Mesendoderm (in vitro differentiated cells): ENCODE data around the gene BIN1.

ENCODE experiments used
- DNase-seq: peaks from one replicate; pipeline ENCODE4 v3.0.0; 2013
- H2AK5ac ChIP-seq: 2 replicates; pipeline ENCODE4 v1.6.1; 2013; ENCODE audit warnings: low read length, inconsistent platforms
- H2BK120ac ChIP-seq: 2 replicates; pipeline ENCODE4 v1.6.1; 2013; ENCODE audit warnings: low read depth, mild to moderate bottlenecking, low read length, moderate library complexity, mixed read lengths
- H2BK15ac ChIP-seq: replicated peaks from 2 replicates; pipeline ENCODE4 v1.6.1; 2013; ENCODE audit warnings: low read depth, mild to moderate bottlenecking, moderate library complexity
- H2BK5ac ChIP-seq: 2 replicates; pipeline ENCODE4 v1.6.1; 2013; ENCODE audit warnings: low read length, inconsistent platforms
- H3K18ac ChIP-seq: 2 replicates; pipeline ENCODE4 v1.6.1; 2013; ENCODE audit warnings: mild to moderate bottlenecking, low read length, mixed read lengths
- H3K23ac ChIP-seq: one replicate; pipeline ENCODE4 v1.6.1; 2013; ENCODE audit warnings: low read length
- H3K27ac ChIP-seq: 2 replicates; pipeline ENCODE4 v1.5.1; 2013; ENCODE audit warnings: low read depth, mild to moderate bottlenecking, inconsistent platforms, low read length, moderate library complexity
- H3K27me3 ChIP-seq: 2 replicates; pipeline ENCODE4 v1.6.1; 2013; ENCODE audit warnings: low read length, control low read depth, mild to moderate bottlenecking, inconsistent platforms; ENCODE audit not compliant: insufficient read depth, poor library complexity
- H3K36me3 ChIP-seq: 2 replicates; pipeline ENCODE4 v1.6.1; 2013; ENCODE audit warnings: low read length, inconsistent platforms; ENCODE audit not compliant: control insufficient read depth, insufficient read depth
- H3K4ac ChIP-seq: one replicate; pipeline ENCODE4 v1.6.1; 2013; ENCODE audit warnings: low read depth, mild to moderate bottlenecking, low read length, moderate library complexity
- H3K4me1 ChIP-seq: 2 replicates; pipeline ENCODE4 v1.6.1; 2013; ENCODE audit warnings: low read depth, low read length, inconsistent platforms; ENCODE audit not compliant: control insufficient read depth
- H3K4me2 ChIP-seq: 2 replicates; pipeline ENCODE4 v1.6.1; 2013; ENCODE audit warnings: low read length
- H3K4me3 ChIP-seq: 2 replicates; pipeline ENCODE4 v1.5.1; 2013; ENCODE audit warnings: mild to moderate bottlenecking, low read length
- H3K56ac ChIP-seq: one replicate; pipeline ENCODE4 v1.6.1; 2013; ENCODE audit warnings: low read length
- H3K79me1 ChIP-seq: 2 replicates; pipeline ENCODE4 v1.6.1; 2013; ENCODE audit warnings: low read length, inconsistent platforms
- H3K79me2 ChIP-seq: 2 replicates; pipeline ENCODE4 v1.6.1; 2013; ENCODE audit warnings: mild to moderate bottlenecking, low read length; ENCODE audit not compliant: control insufficient read depth, insufficient read depth
- H3K9ac ChIP-seq: 2 replicates; pipeline ENCODE4 v1.6.1; 2013; ENCODE audit warnings: low read length, inconsistent platforms
- H4K5ac ChIP-seq: one replicate; pipeline ENCODE4 v1.6.1; 2013; ENCODE audit warnings: low read length
- H4K8ac ChIP-seq: one replicate; pipeline ENCODE4 v1.6.1; 2013; ENCODE audit warnings: low read depth, mild to moderate bottlenecking, control low read depth, low read length, moderate library complexity
- WGBS: extraction: QIAGEN DNeasy Blood & Tissue Kit; methylation state at CpG from one replicate; pipeline ENCODE4 v1.1.7; 2013; ENCODE audit warnings: low lambda C conversion rate, missing lambda C conversion rate; ENCODE audit not compliant: insufficient coverage; ENCODE audit errors: extremely low coverage; 5-methylcytosine and 5-hydroxymethylcytosine counted together

BIN1 gene

DNA sequence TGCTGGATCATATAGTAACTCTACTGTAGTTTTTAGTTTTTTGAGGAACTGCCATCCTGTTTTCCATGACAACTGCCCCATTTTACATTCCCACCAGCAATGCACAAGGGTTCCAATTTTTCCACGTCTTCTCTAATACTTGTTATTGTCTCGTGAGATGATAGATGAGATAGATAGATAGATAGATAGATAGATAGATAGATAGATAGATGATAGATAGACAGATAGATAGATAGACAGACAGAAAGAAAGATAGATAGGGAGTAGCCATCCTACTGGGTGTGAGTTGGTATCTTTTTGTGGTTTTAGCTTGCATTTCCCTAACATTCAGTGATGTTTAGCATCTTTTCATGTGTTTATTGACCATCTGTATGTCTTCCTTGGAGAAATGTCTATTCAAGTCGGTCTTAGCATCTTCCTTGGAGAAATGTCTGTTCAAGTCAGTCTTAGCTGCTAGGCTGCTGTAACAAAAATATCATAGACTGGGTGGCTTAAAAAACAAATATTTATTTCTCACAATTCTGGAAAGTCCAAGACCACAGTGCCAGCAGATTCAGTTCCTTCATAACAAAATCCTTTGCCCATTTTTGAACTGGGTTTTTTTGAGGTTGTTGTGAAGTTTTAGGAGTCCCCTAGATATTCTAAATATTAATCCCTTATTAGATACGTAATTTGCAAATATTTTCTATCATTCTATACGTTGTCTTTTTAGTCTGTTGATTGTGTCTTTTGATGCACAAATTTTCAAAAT, 98.5 kb downstream of the BIN1 start:
- H4K8ac ChIP-seq, result no peak overlapping the region
- no peaks in the 10 kb centered on the region for H3K4me1 ChIP-seq
- no peak overlapping the region for H2BK120ac ChIP-seq
- no peak overlapping the region for H3K27ac ChIP-seq
- H2AK5ac ChIP-seq, result no peak overlapping the region
- no peak overlapping the region for H4K5ac ChIP-seq
- no peaks in the 10 kb centered on the region for H3K36me3 ChIP-seq
- no peaks in the 10 kb centered on the region for H3K79me2 ChIP-seq
- WGBS, result no CpG with 5 or more reads among the region's 5 CpGs
- H3K23ac ChIP-seq, result no peak overlapping the region
- H3K4me2 ChIP-seq, result no peak overlapping the region
- H3K56ac ChIP-seq, result no peak overlapping the region
- no peak overlapping the region for H3K9ac ChIP-seq
- H3K4ac ChIP-seq, result no peak overlapping the region
- no peak overlapping the region for H2BK15ac ChIP-seq
- H3K79me1 ChIP-seq, result no peaks in the 10 kb centered on the region
- no peak overlapping the region for H3K4me3 ChIP-seq
- no peak overlapping the region for H3K18ac ChIP-seq
- no peak for DNase-seq
- peaks cover 2% of the 10 kb centered on the region for H3K27me3 ChIP-seq
- H2BK5ac ChIP-seq, result no peak overlapping the region

DNA sequence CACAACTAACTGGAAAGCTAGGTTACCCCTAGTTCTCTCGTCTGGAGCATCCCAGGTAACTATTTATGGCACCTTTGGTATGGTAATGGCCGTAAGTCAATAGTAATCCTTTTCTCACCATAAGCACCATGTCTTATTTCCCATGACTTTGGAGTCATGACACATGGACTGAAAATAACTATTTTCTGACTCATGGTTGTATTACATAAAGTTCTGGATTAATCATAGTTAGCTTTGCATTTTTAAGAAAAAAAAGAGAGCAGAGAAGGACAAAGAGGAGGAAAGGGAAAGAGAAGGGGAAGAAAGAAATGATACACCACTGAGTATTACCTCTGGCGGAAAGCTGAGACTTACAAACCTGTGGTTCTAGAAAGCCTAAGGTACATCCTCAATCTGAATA, 99.3 kb downstream of the BIN1 start:
- Histone ChIP-seq H2BK15ac (no peak overlapping the region), H3K4me1 (no peaks in the 10 kb centered on the region), H4K8ac (no peak overlapping the region), H3K4me3 (no peak overlapping the region), H3K4me2 (no peak overlapping the region), H2AK5ac (no peak overlapping the region), H3K27me3 (peaks cover 2% of the 10 kb centered on the region), H3K18ac (no peak overlapping the region), H3K56ac (no peak overlapping the region), H3K9ac (no peak overlapping the region), H3K36me3 (no peaks in the 10 kb centered on the region), H2BK120ac (no peak overlapping the region), H3K79me1 (no peaks in the 10 kb centered on the region), H3K23ac (no peak overlapping the region), H3K27ac (no peak overlapping the region), H3K4ac (no peak overlapping the region), H2BK5ac (no peak overlapping the region), H4K5ac (no peak overlapping the region), H3K79me2 (no peaks in the 10 kb centered on the region)
- no peak for DNase-seq
- WGBS, result no CpG with 5 or more reads among the region's 3 CpGs

DNA sequence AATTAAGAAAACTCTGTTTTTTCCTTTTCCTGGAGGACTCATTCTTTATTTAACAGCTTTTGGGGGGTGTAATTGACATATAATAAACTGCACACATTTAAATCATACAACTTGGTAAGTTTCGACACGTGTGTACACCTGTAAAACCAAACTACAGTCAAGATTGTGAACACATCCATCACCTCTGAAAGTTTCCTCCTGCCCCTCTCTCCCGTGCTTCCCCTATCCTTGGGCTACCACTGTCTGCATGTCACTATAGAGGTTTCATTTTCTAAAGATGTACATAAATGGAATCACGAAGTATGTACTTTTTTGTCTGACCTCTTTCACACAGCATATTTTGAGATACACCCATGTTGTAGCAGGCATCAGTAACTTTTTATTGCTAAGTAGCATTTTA, 100.0 kb downstream of the BIN1 start:
- no peak overlapping the region for H3K27ac ChIP-seq
- H3K4ac ChIP-seq, result no peak overlapping the region
- no peak overlapping the region for H4K5ac ChIP-seq
- H3K23ac ChIP-seq, result no peak overlapping the region
- no peak overlapping the region for H2BK15ac ChIP-seq
- H4K8ac ChIP-seq, result no peak overlapping the region
- peaks cover 2% of the 10 kb centered on the region for H3K27me3 ChIP-seq
- H3K56ac ChIP-seq, result no peak overlapping the region
- H3K79me2 ChIP-seq, result no peaks in the 10 kb centered on the region
- no peak overlapping the region for H2BK5ac ChIP-seq
- no peak overlapping the region for H3K18ac ChIP-seq
- H3K9ac ChIP-seq, result no peak overlapping the region
- no peak for DNase-seq
- no peak overlapping the region for H3K4me3 ChIP-seq
- no peaks in the 10 kb centered on the region for H3K4me1 ChIP-seq
- no peaks in the 10 kb centered on the region for H3K36me3 ChIP-seq
- no CpG with 5 or more reads among the region's 4 CpGs for WGBS
- no peak overlapping the region for H2AK5ac ChIP-seq
- no peak overlapping the region for H3K4me2 ChIP-seq
- no peak overlapping the region for H2BK120ac ChIP-seq
- no peaks in the 10 kb centered on the region for H3K79me1 ChIP-seq

DNA sequence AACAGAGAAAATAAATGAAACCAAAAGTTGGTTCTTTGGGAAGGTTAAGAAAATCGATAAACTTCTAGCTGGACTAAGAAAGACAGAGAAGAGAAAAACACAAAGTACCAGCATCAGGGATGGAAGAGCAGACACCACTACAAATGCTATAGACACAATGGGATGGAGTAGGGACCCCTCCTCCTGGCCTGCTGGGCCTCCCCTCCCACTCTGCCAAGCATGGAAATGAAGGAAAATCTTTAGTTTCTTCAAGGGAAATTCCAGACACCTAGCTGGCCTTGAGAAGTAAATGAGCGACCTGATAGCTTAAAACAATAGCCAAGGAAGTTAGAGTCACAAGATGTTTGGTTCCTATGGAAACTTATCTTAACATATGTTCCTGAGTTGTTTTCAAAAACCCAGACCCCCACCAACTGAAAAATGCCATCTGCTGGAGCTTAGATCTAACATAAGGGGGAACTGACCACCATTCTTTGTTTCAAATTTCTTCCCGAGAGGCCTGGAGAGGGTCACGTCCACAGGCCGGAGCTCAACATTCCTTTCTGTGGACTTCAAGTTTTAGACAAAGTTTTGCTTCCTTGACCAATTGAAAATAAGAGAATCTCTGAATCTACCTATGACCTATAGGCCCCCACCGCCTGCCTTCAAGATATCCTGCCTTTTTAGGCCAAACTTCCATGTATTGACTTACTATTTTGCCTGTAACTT, 101.9 kb downstream of the BIN1 start:
- no peak overlapping the region for H3K18ac ChIP-seq
- H3K9ac ChIP-seq, result no peak overlapping the region
- no peaks in the 10 kb centered on the region for H3K36me3 ChIP-seq
- no peak overlapping the region for H3K4me3 ChIP-seq
- H3K27ac ChIP-seq, result peak overlapping the region; percentile 51
- H2BK120ac ChIP-seq, result no peak overlapping the region
- H2BK15ac ChIP-seq, result no peak overlapping the region
- H2BK5ac ChIP-seq, result no peak overlapping the region
- no peak overlapping the region for H4K8ac ChIP-seq
- H3K79me1 ChIP-seq, result no peaks in the 10 kb centered on the region
- H3K27me3 ChIP-seq, result peaks cover 2% of the 10 kb centered on the region
- H3K56ac ChIP-seq, result peak overlapping the region; percentile 30
- peak; percentile 92 for DNase-seq
- H3K4me1 ChIP-seq, result no peaks in the 10 kb centered on the region
- H3K79me2 ChIP-seq, result no peaks in the 10 kb centered on the region
- H3K4me2 ChIP-seq, result no peak overlapping the region
- no peak overlapping the region for H3K4ac ChIP-seq
- H2AK5ac ChIP-seq, result no peak overlapping the region
- no peak overlapping the region for H3K23ac ChIP-seq
- H4K5ac ChIP-seq, result no peak overlapping the region
- no CpG with 5 or more reads among the region's 6 CpGs for WGBS

DNA sequence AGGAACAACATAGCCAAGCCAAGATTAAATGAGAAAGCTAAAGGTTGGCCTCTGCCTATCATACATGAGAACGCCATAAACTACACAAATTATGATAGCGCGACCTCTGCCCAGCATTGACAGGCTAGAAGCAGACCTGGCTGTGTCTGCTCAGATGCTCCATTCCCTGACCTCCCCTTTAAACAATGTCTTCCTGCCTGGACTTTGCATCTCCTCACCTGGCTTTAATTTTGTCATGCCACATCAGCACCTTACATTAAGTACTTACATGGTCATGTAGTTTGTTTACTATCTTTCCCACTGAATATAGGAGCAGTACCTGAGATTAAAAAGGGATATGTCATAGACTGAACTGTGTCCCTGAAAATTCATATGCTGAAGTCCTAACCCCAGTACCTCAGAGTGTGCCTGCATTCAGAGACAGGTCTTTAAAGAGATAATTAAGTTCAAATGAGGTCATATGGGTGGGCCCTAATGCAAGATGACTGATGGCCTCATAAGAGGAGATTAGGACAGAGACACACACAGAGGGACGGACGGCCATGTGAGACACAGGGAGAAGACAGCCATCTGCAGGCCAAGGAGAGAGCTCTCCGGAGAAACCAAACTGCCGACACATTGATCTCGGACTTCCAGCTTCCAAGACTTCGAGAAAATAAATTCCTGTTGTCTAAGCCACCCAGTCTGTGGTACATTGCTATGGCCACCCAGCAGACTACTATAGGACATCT, 103.7 kb downstream of the BIN1 start:
- no peaks in the 10 kb centered on the region for H3K4me1 ChIP-seq
- no peak overlapping the region for H3K4ac ChIP-seq
- H2AK5ac ChIP-seq, result no peak overlapping the region
- no peak overlapping the region for H3K18ac ChIP-seq
- H3K56ac ChIP-seq, result no peak overlapping the region
- no peak overlapping the region for H4K5ac ChIP-seq
- no peaks in the 10 kb centered on the region for H3K79me2 ChIP-seq
- no peak overlapping the region for H2BK5ac ChIP-seq
- H3K4me2 ChIP-seq, result no peak overlapping the region
- no peak overlapping the region for H3K4me3 ChIP-seq
- no peaks in the 10 kb centered on the region for H3K36me3 ChIP-seq
- H2BK15ac ChIP-seq, result no peak overlapping the region
- no CpG with 5 or more reads among the region's 9 CpGs for WGBS
- H3K27ac ChIP-seq, result no peak overlapping the region
- no peak overlapping the region for H2BK120ac ChIP-seq
- H4K8ac ChIP-seq, result no peak overlapping the region
- H3K27me3 ChIP-seq, result peaks cover 2% of the 10 kb centered on the region
- DNase-seq, result peak; percentile 40
- no peak overlapping the region for H3K23ac ChIP-seq
- H3K9ac ChIP-seq, result no peak overlapping the region
- no peaks in the 10 kb centered on the region for H3K79me1 ChIP-seq
